Smooth muscle cell of the pulmonary artery (primary cell): ENCODE results near the gene STMP1. TPM values are rescaled to one million over a fixed set of nuclear protein-coding genes. Genes with fewer than 3 reads are reported as not detected.

Experiments used
- total RNA-seq: library from RNA; depleted of rRNA; stranded (reverse); fragments of >200 nt; gene quantifications from 2 replicates; pipeline ENCODE4 v1.2.3, GENCODE V29; 2014

The STMP1 gene
- 18.6 and 26.4 TPM in 2 replicates for total RNA-seq

DNA sequence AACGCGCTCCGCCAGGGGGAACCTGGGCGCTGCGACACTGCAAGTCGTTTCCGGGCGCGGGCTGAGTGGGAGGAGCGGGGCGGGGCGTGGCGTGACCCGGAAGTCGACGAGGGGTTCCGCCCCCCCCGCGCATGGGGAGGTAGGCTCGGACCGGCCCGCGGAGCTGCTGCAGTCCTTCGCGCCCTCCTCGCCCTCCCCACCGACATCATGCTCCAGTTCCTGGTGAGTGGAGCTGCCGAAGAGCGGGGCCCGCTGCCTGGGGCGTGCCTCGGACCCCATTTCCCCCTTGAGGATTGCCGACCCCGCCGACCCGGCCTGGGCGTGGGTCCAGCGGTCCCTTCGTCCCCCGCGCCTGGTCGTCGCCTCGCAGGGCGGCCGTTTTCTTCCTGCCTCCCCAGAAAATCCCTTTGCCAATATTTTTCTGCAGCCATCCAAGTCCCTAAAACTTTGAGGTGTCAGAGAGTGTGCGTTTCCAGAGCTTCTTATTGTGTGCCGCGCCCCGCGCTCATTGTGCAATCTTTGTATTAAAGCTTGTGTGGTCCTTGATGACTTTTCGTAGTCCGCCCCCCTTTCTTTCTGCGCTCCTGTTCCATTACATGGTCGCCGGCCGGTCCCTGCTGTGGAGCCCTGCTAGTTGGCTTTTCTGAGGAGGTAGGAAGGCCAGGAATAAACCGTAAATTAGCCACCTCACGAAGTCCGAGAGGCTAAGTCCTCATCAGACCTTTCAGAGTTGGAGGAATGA lies at the start of gene STMP1:
STMP1 (plus strand) TSS at position 142 of the 742 bp plus-strand sequence.

Other genes with a start within 250 kb of the STMP1 start
- gene CNOT4, start 152.4 kb upstream of the STMP1 start, total RNA-seq = 17.5 and 23.3 TPM in 2 replicates
- 38.8 and 42.1 TPM in 2 replicates for gene NUP205, start 104.6 kb upstream of the STMP1 start, total RNA-seq
- gene SLC13A4, start 65.7 kb downstream of the STMP1 start, total RNA-seq = 0.13 and 0.30 TPM in 2 replicates
- 51.3 and 119 TPM in 2 replicates for gene FAM180A, start 86.3 kb downstream of the STMP1 start, total RNA-seq